Measurements from ENCODE around the gene ZNFX1. TPM values are rescaled to one million over a fixed set of nuclear protein-coding genes. Genes with fewer than 3 reads are reported as not detected.

Gene ZNFX1
- polyA plus RNA-seq, 2 of the 4 experiments (the other 2 are of a cell fraction) = 6.0 to 11.5 TPM

GRCh38 chr20:49231471-49231870, 46.4 kb downstream of the ZNFX1 start (continued):
- TF ChIP-seq NR3C1 (IDR thresholded peaks at IDR 0.05) = no peak
- TF ChIP-seq RNF2 (IDR thresholded peaks at IDR 0.05; ENCODE audit: borderline replicate concordance, low read depth) = no peak
- TF ChIP-seq ESRRA (IDR thresholded peaks at IDR 0.05; ENCODE audit: borderline replicate concordance, low read length) = no peak
- no peak for TF ChIP-seq HOXB5 (CRISPR knock-in tag; IDR thresholded peaks at IDR 0.05)

- no peak overlapping the region for H3K4me2 ChIP-seq
- H3K27ac ChIP-seq = no peak overlapping the region
- H3K4me3 ChIP-seq = no peak overlapping the region
- no peaks in the 10 kb centered on the region for H3K4me1 ChIP-seq
- TF ChIP-seq POLR2A (IDR thresholded peaks at IDR 0.05; ENCODE audit: low read length) (no peak), BCL3 (IDR thresholded peaks at IDR 0.05) (no peak), E2F6 (IDR thresholded peaks at IDR 0.05; ENCODE audit: borderline replicate concordance, low read depth) (no peak)
- no peaks in the 10 kb centered on the region for H3K9me3 ChIP-seq
- ChIA-PET CTCF (interaction anchor here (0.8 to 1.9 kb wide), 5 partner anchors 10 to 98 kb away, joined by 3 to 7 read pairs (median 5); no protein-coding TSS in a partner anchor), POLR2A (interaction anchor here (1.1 kb wide), 1 partner anchor 12 kb away, joined by 3 read pairs; no protein-coding TSS in a partner anchor)
- no peak for FAIRE-seq
- no peak for ATAC-seq
- no peak for DNase-seq (ENCODE audit: low read depth in 1 of 2, low spot score in 1 of 2)
- 84% methylated on average over 8 of the region's 8 CpGs for WGBS (ENCODE audit: missing lambda C conversion rate)
These were observed 47.2 kb downstream of the ZNFX1 start for GRCh38 chr20:49230561-49231133.

GRCh38 chr20:49230021-49230420, 47.8 kb downstream of the ZNFX1 start:
- FAIRE-seq (no peak), DNase-seq (ENCODE audit: low read depth in 1 of 2, low spot score in 1 of 2) (no peak), ATAC-seq (0 out of 6 replicates have a peak, but pooled peaks of 1 of the 2 experiments have one; percentile 10)
- CTCF ChIA-PET = interaction anchor here (1.5 to 1.9 kb wide), 2 partner anchors 13 to 16 kb away, joined by 7 read pairs; no protein-coding TSS in a partner anchor
- H3K4me3 ChIP-seq = no peak overlapping the region
- no peak overlapping the region for H3K4me2 ChIP-seq
- POLR2A ChIA-PET = interaction anchor here (1.1 kb wide), 1 partner anchor 11 kb away, joined by 3 read pairs; no protein-coding TSS in a partner anchor
- TF ChIP-seq PHF8 (IDR thresholded peaks at IDR 0.05; ENCODE audit: borderline replicate concordance, low read depth) (no peak), SREBF2 (IDR thresholded peaks at IDR 0.05) (no peak), RNF2 (IDR thresholded peaks at IDR 0.05; ENCODE audit: borderline replicate concordance, low read depth) (no peak), FOSL2 (IDR thresholded peaks at IDR 0.05) (no peak), FOSL2 (CRISPR knock-in tag; IDR thresholded peaks at IDR 0.05) (no peak), FOSB (CRISPR knock-in tag; IDR thresholded peaks at IDR 0.05) (no peak), NR3C1 (IDR thresholded peaks at IDR 0.05) (no peak), E2F6 (IDR thresholded peaks at IDR 0.05; ENCODE audit: borderline replicate concordance, low read depth) (no peak), ATOH8 (CRISPR knock-in tag; IDR thresholded peaks at IDR 0.05; ENCODE audit: low read depth) (no peak), ZSCAN20 (CRISPR knock-in tag; IDR thresholded peaks at IDR 0.05) (no peak), RARB (CRISPR knock-in tag; IDR thresholded peaks at IDR 0.05) (no peak), CHD2 (IDR thresholded peaks at IDR 0.05; ENCODE audit: low read length, partially characterized antibody) (no peak), HOXA7 (CRISPR knock-in tag; IDR thresholded peaks at IDR 0.05) (no peak), CHD4 (IDR thresholded peaks at IDR 0.05; ENCODE audit: borderline replicate concordance) (no peak), RCOR1 (IDR thresholded peaks at IDR 0.05; ENCODE audit: low read depth, low read length) (no peak), BHLHE40 (IDR thresholded peaks at IDR 0.05; ENCODE audit: low read depth, low read length) (no peak), ZC3H11A (IDR thresholded peaks at IDR 0.05) (no peak), CTCF (IDR thresholded peaks at IDR 0.05) (no peak), TP53 (CRISPR knock-in tag; IDR thresholded peaks at IDR 0.05) (no peak), EHMT2 (IDR thresholded peaks at IDR 0.05; ENCODE audit: low read depth) (no peak), JUNB (IDR thresholded peaks at IDR 0.05) (no peak)
- 92% methylated on average over 10 of the region's 10 CpGs for WGBS (ENCODE audit: missing lambda C conversion rate)
- H3K27ac ChIP-seq = no peak overlapping the region
- H3K4me1 ChIP-seq = no peaks in the 10 kb centered on the region
- no peaks in the 10 kb centered on the region for H3K9me3 ChIP-seq
